Activated CD4-positive, alpha-beta T cell treated with anti-CD3 and anti-CD28 coated beads for 48 hours (primary cell): ENCODE data around the gene CYP3A4.

Experiments used
- DNase-seq: peaks from one replicate; pipeline ENCODE4 v3.0.0-alpha.2; 2020

Gene CYP3A4

DNA sequence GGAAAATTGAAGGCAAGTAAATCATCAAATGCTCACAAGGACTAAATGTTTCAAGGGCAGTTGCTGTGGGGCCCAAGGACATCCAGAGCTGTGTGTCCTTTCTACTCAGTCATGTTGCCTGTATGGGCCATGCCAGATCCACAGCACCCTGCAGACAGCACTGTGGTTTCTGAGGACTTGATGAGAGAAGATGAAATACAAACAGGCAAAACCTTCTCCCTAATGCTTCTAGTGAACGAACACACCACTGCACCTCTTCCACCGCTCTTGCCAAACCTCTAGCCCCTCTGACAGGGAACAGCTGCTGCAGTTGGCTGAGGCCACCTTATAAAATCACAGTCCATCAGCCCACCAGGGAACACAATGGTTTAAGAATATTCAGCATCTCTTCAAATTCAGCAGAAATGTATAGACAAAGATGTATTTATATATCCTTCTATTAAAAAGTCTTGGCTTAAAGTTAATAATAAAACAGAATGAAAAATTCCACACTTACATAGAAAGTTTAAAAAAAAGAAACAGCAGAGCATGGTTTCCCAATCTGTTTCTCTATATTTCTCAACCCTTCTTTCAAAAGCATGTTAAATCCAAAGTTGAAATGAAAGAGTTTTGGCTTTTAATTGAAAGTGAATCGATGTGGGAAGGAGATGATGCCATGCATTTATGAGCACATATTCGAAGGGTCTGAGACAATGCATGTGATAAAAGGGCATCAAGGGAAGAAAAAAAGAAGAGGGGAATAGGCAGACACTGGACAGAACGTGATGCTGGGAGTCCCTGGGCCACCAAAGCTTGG is 63.0 kb downstream of the CYP3A4 start:
- DNase-seq: no peak

DNA sequence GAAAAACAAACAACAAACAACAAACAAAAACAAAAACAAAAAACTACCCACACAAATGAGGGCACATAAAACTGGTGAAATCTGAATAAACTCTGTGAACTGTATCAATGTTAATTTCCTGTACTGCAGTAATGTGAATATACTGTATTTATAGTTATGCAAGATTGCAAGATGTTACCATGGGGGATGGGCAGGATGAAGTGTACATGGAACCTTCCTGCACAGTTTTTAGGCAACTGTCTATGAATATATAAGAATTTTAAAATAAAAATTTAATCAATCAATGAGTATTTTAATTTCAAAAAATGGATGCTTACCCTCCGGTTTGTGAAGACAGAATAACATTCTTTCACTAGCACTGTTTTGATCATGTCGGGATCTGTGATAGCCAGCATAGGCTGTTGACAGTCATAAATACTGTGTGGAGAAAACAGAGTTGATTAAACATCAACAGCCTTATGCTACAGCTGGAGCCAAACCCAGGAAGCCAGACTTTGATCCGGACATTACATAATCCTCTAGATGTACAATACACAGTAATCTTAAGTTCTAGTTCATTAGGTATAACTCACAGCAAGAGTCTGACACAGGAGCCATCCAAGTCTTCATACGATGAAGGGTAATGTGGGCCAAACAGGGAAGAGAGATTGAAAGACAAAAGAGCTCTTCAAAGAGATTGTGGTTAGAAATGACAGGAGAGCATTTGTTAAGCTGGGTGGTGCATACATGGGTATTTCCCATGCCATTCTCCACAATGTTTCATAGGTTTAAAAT is 63.8 kb downstream of the CYP3A4 start:
- DNase-seq: no peak

GRCh38 chr7:99713995-99714570 is 69.9 kb downstream of the CYP3A4 start:
- no peak for DNase-seq

GRCh38 chr7:99709838-99710578 is 74.0 kb downstream of the CYP3A4 start:
- no peak for DNase-seq

DNA sequence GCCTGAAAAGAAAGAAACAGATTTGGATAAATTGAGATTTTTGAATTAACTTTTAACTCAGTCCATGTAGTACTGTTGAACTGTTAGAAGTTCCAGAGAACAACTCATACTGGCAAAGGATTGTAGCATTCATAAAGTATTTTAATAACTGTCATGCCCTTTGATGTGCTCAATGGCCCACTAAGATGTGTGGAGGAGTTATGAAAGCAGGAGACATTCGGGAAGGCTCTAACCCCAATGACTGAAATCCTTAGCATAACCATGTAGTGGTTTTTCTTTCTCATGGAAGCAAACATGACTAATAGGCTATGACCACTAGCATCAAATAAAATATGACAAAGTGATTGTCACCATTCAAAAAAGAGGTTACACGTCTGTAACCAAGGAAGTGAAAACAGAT is 74.7 kb downstream of the CYP3A4 start:
- no peak for DNase-seq

DNA sequence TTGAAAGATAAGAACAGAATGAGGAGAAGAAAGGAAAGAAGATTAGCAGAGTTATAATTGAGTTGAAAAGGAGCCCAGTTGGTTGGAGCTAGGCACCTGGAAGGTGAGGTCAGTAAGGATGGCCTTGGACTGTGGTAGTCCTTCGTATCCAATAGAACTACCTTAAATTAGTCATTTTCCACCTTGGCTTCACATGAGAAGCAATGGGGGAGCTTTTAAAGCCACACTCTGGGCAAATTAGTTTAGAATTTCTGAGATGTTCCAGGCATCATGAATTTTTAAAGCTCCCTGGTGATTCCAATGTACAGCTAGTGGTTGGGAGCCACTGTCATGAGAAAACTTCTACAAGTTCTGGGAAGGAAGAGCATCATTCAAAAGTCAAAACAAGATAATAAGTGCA is 76.9 kb downstream of the CYP3A4 start:
- no peak for DNase-seq
